Type B pancreatic cell (in vitro differentiated cells): ENCODE results near the gene UBE2E3. TPM values are rescaled to one million over a fixed set of nuclear protein-coding genes. Genes with fewer than 3 reads are reported as not detected.

ENCODE experiments used
- DNase-seq: peaks from one replicate; pipeline ENCODE4 v3.0.0; 2021; ENCODE audit warnings: mixed read lengths; ENCODE audit not compliant: unreplicated experiment; ENCODE audit errors: extremely low spot score
- H3K27ac Mint-ChIP-seq: 2 replicates; pipeline ENCODE4 v1.8.0; 2021; ENCODE audit warnings: mild to moderate bottlenecking, mixed read lengths
- H3K27me3 Mint-ChIP-seq: 2 replicates; pipeline ENCODE4 v1.8.0; 2021; ENCODE audit warnings: mixed read lengths
- H3K36me3 Mint-ChIP-seq: 2 replicates; pipeline ENCODE4 v1.8.0; 2021; ENCODE audit warnings: mixed read lengths
- H3K4me1 Mint-ChIP-seq: one replicate; pipeline ENCODE4 v1.8.0; 2021; ENCODE audit warnings: mixed read lengths; ENCODE audit not compliant: unreplicated experiment
- H3K4me3 Mint-ChIP-seq: 2 replicates; pipeline ENCODE4 v1.8.0; 2021; ENCODE audit warnings: mild to moderate bottlenecking, mixed read lengths
- H3K9me3 Mint-ChIP-seq: 2 replicates; pipeline ENCODE4 v1.8.0; 2021; ENCODE audit warnings: mixed read lengths
- CTCF ChIP-seq: fragments of 200-600 bp; sonication (generic); conservative IDR thresholded peaks from 2 replicates; pipeline ENCODE4 v1.5.0; 2021; ENCODE audit warnings: antibody characterized with exemption, mild to moderate bottlenecking
- total RNA-seq: library from RNA; stranded (reverse); gene quantifications from 2 replicates; pipeline ENCODE4 v1.2.1, GENCODE V29; 2021; ENCODE audit warnings: low replicate concordance

UBE2E3 gene
- total RNA-seq, 1 donor from 2014 or later, result 105 TPM

- H3K36me3 Mint-ChIP-seq, result no peaks in the 10 kb centered on the region
- DNase-seq, result no peak
- no peak for TF ChIP-seq CTCF
- H3K27me3 Mint-ChIP-seq, result no peaks in the 10 kb centered on the region
- H3K27ac Mint-ChIP-seq, result no peak overlapping the region
- H3K4me3 Mint-ChIP-seq, result no peak overlapping the region
- no peaks in the 10 kb centered on the region for H3K4me1 Mint-ChIP-seq
- no peaks in the 10 kb centered on the region for H3K9me3 Mint-ChIP-seq
Measured at GRCh38 chr2:181046833-181047232, 66.4 kb downstream of the UBE2E3 start.

GRCh38 chr2:181047829-181048228 lies 67.4 kb downstream of the UBE2E3 start:
- H3K36me3 Mint-ChIP-seq, result no peaks in the 10 kb centered on the region
- no peaks in the 10 kb centered on the region for H3K9me3 Mint-ChIP-seq
- TF ChIP-seq CTCF, result no peak

GRCh38 chr2:181051861-181052522 lies 71.6 kb downstream of the UBE2E3 start:
- H3K36me3 Mint-ChIP-seq, result peaks cover 14% of the 10 kb centered on the region
- H3K9me3 Mint-ChIP-seq, result peaks cover 11% of the 10 kb centered on the region
- H3K4me1 Mint-ChIP-seq, result no peaks in the 10 kb centered on the region
- no peak for DNase-seq
- no peaks in the 10 kb centered on the region for H3K27me3 Mint-ChIP-seq
- H3K27ac Mint-ChIP-seq, result no peak overlapping the region
- no peak overlapping the region for H3K4me3 Mint-ChIP-seq
- no peak for TF ChIP-seq CTCF

More at GRCh38 chr2:181047829-181048228, 67.4 kb downstream of the UBE2E3 start:
- no peaks in the 10 kb centered on the region for H3K4me1 Mint-ChIP-seq
- DNase-seq, result no peak
- H3K27ac Mint-ChIP-seq, result no peak overlapping the region
- no peaks in the 10 kb centered on the region for H3K27me3 Mint-ChIP-seq
- H3K4me3 Mint-ChIP-seq, result no peak overlapping the region

GRCh38 chr2:181052523-181052891 lies 72.1 kb downstream of the UBE2E3 start:
- Mint-ChIP-seq H3K27ac (no peak overlapping the region), H3K36me3 (peaks cover 14% of the 10 kb centered on the region), H3K27me3 (no peaks in the 10 kb centered on the region), H3K9me3 (peaks cover 11% of the 10 kb centered on the region), H3K4me3 (no peak overlapping the region), H3K4me1 (no peaks in the 10 kb centered on the region)
- no peak for TF ChIP-seq CTCF
- no peak for DNase-seq

- peaks cover 11% of the 10 kb centered on the region for H3K9me3 Mint-ChIP-seq
- peaks cover 14% of the 10 kb centered on the region for H3K36me3 Mint-ChIP-seq
- no peak for TF ChIP-seq CTCF
- H3K4me1 Mint-ChIP-seq, result no peaks in the 10 kb centered on the region
- no peak for DNase-seq
- no peak overlapping the region for H3K4me3 Mint-ChIP-seq
- H3K27ac Mint-ChIP-seq, result no peak overlapping the region
- no peaks in the 10 kb centered on the region for H3K27me3 Mint-ChIP-seq
Measured at GRCh38 chr2:181054256-181054655, 73.9 kb downstream of the UBE2E3 start.
